IMR-90 (cell line): ENCODE measurements around the gene HNRNPLL. TPM values are rescaled to one million over a fixed set of nuclear protein-coding genes. Genes with fewer than 3 reads are reported as not detected.
A peak's percentile ranks its signal among the peaks of the same experiment; 100 is the strongest.

Experiments used
- ATAC-seq: fragments of 200-7000 bp; cut with Tn5 transposase; 2 replicates; pipeline ENCODE4 v1.9.1; 2020; ENCODE audit warnings: low read depth, mild to moderate bottlenecking, moderate library complexity
- BruUV-seq: library from RNA; stranded (reverse); fragments of 400-500 nt; replicated peaks from 2 replicates; lab custom pipeline; 2021; lab: Mats Ljungman, UMichigan
- CTCF ChIA-PET: fragments of 300-600 bp; formaldehyde crosslinking; extraction: SDS; loops from one replicate; lab custom pipeline; 2021; ENCODE audit warnings: antibody characterized with exemption; lab: Yijun Ruan, JAX
- POLR2A ChIA-PET: fragments of 300-600 bp; sonication (Branson Sonifier 250); formaldehyde crosslinking; loops from one replicate; lab custom pipeline; 2022; ENCODE audit warnings: antibody characterized with exemption; ENCODE audit not compliant: unreplicated experiment; lab: Charles Lee
- DNase-seq: peaks from one replicate; pipeline ENCODE4 v3.0.0; 2013
- H2AFZ ChIP-seq: replicated peaks from 2 replicates; pipeline ENCODE3; 2013; ENCODE audit warnings: low read length, mild to moderate bottlenecking; ENCODE audit not compliant: poor library complexity
- H2AK5ac ChIP-seq: 2 replicates; pipeline ENCODE4 v1.6.1; 2013; ENCODE audit warnings: low read depth, low read length, inconsistent platforms
- H2AK9ac ChIP-seq: replicated peaks from 2 replicates; pipeline ENCODE3; 2013; ENCODE audit warnings: mild to moderate bottlenecking, low read depth, low read length, moderate library complexity; ENCODE audit not compliant: poor library complexity
- H2BK120ac ChIP-seq: 2 replicates; pipeline ENCODE4 v1.6.1; 2013; ENCODE audit warnings: low read depth, low read length, inconsistent platforms
- H2BK15ac ChIP-seq: 3 replicates; pipeline ENCODE4 v1.6.1; 2013; ENCODE audit warnings: low read depth, low read length, inconsistent platforms
- H2BK20ac ChIP-seq: 2 replicates; pipeline ENCODE4 v1.6.1; 2013; ENCODE audit warnings: low read depth, mild to moderate bottlenecking, inconsistent platforms, low read length, moderate library complexity
- H2BK5ac ChIP-seq: 2 replicates; pipeline ENCODE4 v1.6.1; 2013; ENCODE audit warnings: mild to moderate bottlenecking, low read depth, low read length, inconsistent platforms; ENCODE audit not compliant: poor library complexity, severe bottlenecking
- H3K14ac ChIP-seq: replicated peaks from 2 replicates; pipeline ENCODE4 v1.6.1; 2013; ENCODE audit warnings: low read depth, low read length, inconsistent platforms
- H3K18ac ChIP-seq: 2 replicates; pipeline ENCODE4 v1.6.1; 2013; ENCODE audit warnings: low read depth, low read length, control low read depth
- H3K23ac ChIP-seq: 2 replicates; pipeline ENCODE4 v1.6.1; 2013; ENCODE audit warnings: low read depth, low read length, inconsistent platforms
- H3K27ac ChIP-seq: 2 replicates; pipeline ENCODE4 v1.5.1; 2013; ENCODE audit warnings: mild to moderate bottlenecking, control low read depth, low read length; ENCODE audit not compliant: insufficient read depth
- H3K27me3 ChIP-seq: 2 replicates; pipeline ENCODE4 v1.6.1; 2013; ENCODE audit warnings: low read length; ENCODE audit not compliant: control insufficient read depth, insufficient read depth
- H3K36me3 ChIP-seq: 2 replicates; pipeline ENCODE4 v1.6.1; 2013; ENCODE audit warnings: low read length, mixed read lengths; ENCODE audit not compliant: control insufficient read depth, insufficient read depth
- H3K4ac ChIP-seq: 2 replicates; pipeline ENCODE4 v1.6.1; 2013; ENCODE audit warnings: low read depth, low read length, inconsistent platforms
- H3K4me1 ChIP-seq: 2 replicates; pipeline ENCODE4 v1.6.1; 2013; ENCODE audit warnings: low read length, mixed read lengths; ENCODE audit not compliant: control insufficient read depth, insufficient read depth
- H3K4me2 ChIP-seq: 2 replicates; pipeline ENCODE4 v1.6.1; 2013; ENCODE audit warnings: low read depth, mild to moderate bottlenecking, control low read depth, low read length, moderate library complexity
- H3K4me3 ChIP-seq: 2 replicates; pipeline ENCODE4 v1.5.1; 2013; ENCODE audit warnings: low read depth, mild to moderate bottlenecking, control low read depth, low read length, moderate library complexity; ENCODE audit not compliant: insufficient read depth
- H3K56ac ChIP-seq: 2 replicates; pipeline ENCODE4 v1.6.1; 2013; ENCODE audit warnings: low read length, inconsistent platforms; ENCODE audit not compliant: insufficient read depth; ENCODE audit errors: extremely low read depth
- H3K79me1 ChIP-seq, 2 experiments: 2 replicates each; pipeline ENCODE4 v1.6.1; 2013; ENCODE audit warnings: low read length in 2 of 2, inconsistent platforms in 1 of 2, low read depth in 1 of 2
- H3K9ac ChIP-seq: 2 replicates; pipeline ENCODE4 v1.6.1; 2013; ENCODE audit warnings: low read depth, low read length, control low read depth
- H3K9me1 ChIP-seq: 2 replicates; pipeline ENCODE4 v1.6.1; 2013; ENCODE audit warnings: low read length, inconsistent platforms; ENCODE audit not compliant: insufficient read depth
- H3K9me3 ChIP-seq: 2 replicates; pipeline ENCODE4 v1.6.1; 2013; ENCODE audit warnings: low read length; ENCODE audit not compliant: control insufficient read depth, insufficient read depth
- H4K20me1 ChIP-seq: 2 replicates; pipeline ENCODE4 v1.6.1; 2013; ENCODE audit warnings: low read length, inconsistent platforms; ENCODE audit not compliant: insufficient read depth
- H4K5ac ChIP-seq: 2 replicates; pipeline ENCODE4 v1.6.1; 2013; ENCODE audit warnings: mild to moderate bottlenecking, low read depth, low read length, control low read depth
- H4K8ac ChIP-seq, 2 experiments: 2 replicates each; pipeline ENCODE4 v1.6.1; 2013; ENCODE audit warnings: low read depth in 2 of 2, low read length in 2 of 2, control low read depth in 1 of 2, inconsistent platforms in 1 of 2
- H4K91ac ChIP-seq: 2 replicates; pipeline ENCODE4 v1.6.1; 2013; ENCODE audit warnings: low read depth, low read length, inconsistent platforms; ENCODE audit not compliant: insufficient read depth
- BHLHE40 ChIP-seq: fragments of 150-350 bp; IDR thresholded peaks from 2 replicates; pipeline ENCODE4 v1.6.1; 2016; ENCODE audit warnings: mild to moderate bottlenecking, low read depth, low read length
- CEBPB ChIP-seq: IDR thresholded peaks from 2 replicates; pipeline ENCODE4 v1.6.1; 2012; ENCODE audit warnings: low read depth, low read length, improper control_type of control experiment
- MXI1 ChIP-seq: IDR thresholded peaks from 2 replicates; pipeline ENCODE4 v1.6.1; 2012; ENCODE audit warnings: low read depth, mild to moderate bottlenecking, low read length, moderate library complexity, borderline replicate concordance
- RAD21 ChIP-seq: IDR thresholded peaks from 2 replicates; pipeline ENCODE4 v1.6.1; 2012; ENCODE audit warnings: low read length, improper control_type of control experiment
- RCOR1 ChIP-seq: IDR thresholded peaks from 2 replicates; pipeline ENCODE4 v1.6.1; 2012; ENCODE audit warnings: mild to moderate bottlenecking, low read length, improper control_type of control experiment; ENCODE audit not compliant: insufficient replicate concordance
- WGBS, 2 experiments: methylation state at CpG; one replicate each; pipeline versions ENCODE4 v1.1.5 to v1.1.7; 2013; ENCODE audit warnings: missing lambda C conversion rate in 2 of 2; ENCODE audit not compliant: insufficient read length in 1 of 2; ENCODE audit errors: extremely low coverage in 2 of 2; 5-methylcytosine and 5-hydroxymethylcytosine counted together
- dilution Hi-C: fragments of 300-500 bp; cut with HindIII; formaldehyde crosslinking; loops from one replicate; pipeline ENCODE4 v1.14.3; 2018; ENCODE audit warnings: low sequenced_read_pairs; ENCODE audit not compliant: unreplicated experiment
- in situ Hi-C: fragments of 300-500 bp; cut with MboI; formaldehyde crosslinking; loops from 3 replicates; pipeline ENCODE4 v1.14.3; 2019; ENCODE audit warnings: low sequenced_read_pairs, inconsistent platforms, mixed read lengths
- intact Hi-C: fragments of 100-400 bp; cut with micrococcal nuclease; formaldehyde crosslinking; loops from 2 replicates; pipeline ENCODE4 v1.10.0; 2022
- polyA plus RNA-seq, 3 experiments: library from polyadenylated mRNA; depleted of rRNA; stranded (reverse); fragments of >200 nt; gene quantifications; 2 replicates each; pipeline ENCODE4 v1.2.3, GENCODE V29; 2012; ENCODE audit warnings: low replicate concordance in 1 of 3
- total RNA-seq: library from RNA; depleted of rRNA; stranded (reverse); fragments of >200 nt; gene quantifications from 2 replicates; pipeline ENCODE4 v1.2.3, GENCODE V29; 2012

The HNRNPLL gene
- total and polyA plus RNA-seq, 2 of the 4 experiments (the other 2 are of a cell fraction), result 23.7 to 53.1 TPM

DNA sequence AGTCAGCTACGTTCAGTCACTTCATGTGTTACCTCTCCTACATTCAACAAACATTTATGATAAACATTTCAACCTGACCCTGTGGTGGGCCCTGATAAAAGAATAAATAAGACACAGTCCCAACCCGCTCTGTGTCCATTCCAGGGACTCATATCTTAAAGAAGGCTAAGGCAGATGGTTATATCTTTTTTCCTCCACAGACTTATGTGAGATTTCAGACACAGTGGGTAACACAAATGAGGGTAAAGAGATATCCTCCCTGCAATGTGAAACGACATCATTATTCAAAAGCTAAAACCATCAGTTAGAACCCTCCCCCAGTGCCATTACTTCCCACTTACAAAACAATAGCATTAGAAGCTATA lies 11.1 kb upstream of the HNRNPLL start:
- intact Hi-C loops, result no loop called here
- Histone ChIP-seq H3K4me1 (no peaks in the 10 kb centered on the region; the same call in 1 of the 2 replicates), H3K23ac (no peak overlapping the region), H2AK9ac (no peak overlapping the region), H2BK120ac (no peak overlapping the region), H3K18ac (no peak overlapping the region), H2AFZ (no peak overlapping the region), H4K20me1 (no peaks in the 10 kb centered on the region), H4K5ac (no peak overlapping the region), H3K9ac (no peak overlapping the region), H3K4ac (no peak overlapping the region), H4K8ac (no peak overlapping the region; a peak in 1 of 4 replicates), H3K9me1 (no peaks in the 10 kb centered on the region), H3K79me1 (no peaks in the 10 kb centered on the region), H2BK20ac (no peak overlapping the region), H3K27me3 (peaks cover 5% of the 10 kb centered on the region), H3K27ac (no peak overlapping the region), H2BK5ac (no peak overlapping the region), H3K4me3 (no peak overlapping the region), H2AK5ac (peak overlapping the region; percentile 44; the same call in 1 of the 2 replicates), H2BK15ac (no peak overlapping the region), H4K91ac (no peak overlapping the region), H3K4me2 (no peak overlapping the region), H3K56ac (no peak overlapping the region), H3K14ac (no peak overlapping the region), H3K36me3 (no peaks in the 10 kb centered on the region), H3K9me3 (no peaks in the 10 kb centered on the region)
- no peak for TF ChIP-seq CEBPB
- TF ChIP-seq BHLHE40, result no peak
- no peak for TF ChIP-seq RCOR1
- TF ChIP-seq RAD21, result no peak
- no peak for TF ChIP-seq MXI1
- BruUV-seq, result no TSS peak
- ChIA-PET POLR2A (no interaction called here), CTCF (interaction anchor here (1.5 kb wide), 1 partner anchor 10 kb away, joined by 5 read pairs; no protein-coding TSS in a partner anchor)
- WGBS, 2 experiments, result 100% methylated on average over 1 of the region's 3 CpGs; no CpG with 5 or more reads in 1 of the 2 experiments
- no peak for ATAC-seq
- in situ Hi-C loops, result no loop called here
- dilution Hi-C loops, result no loop called here
- no peak for DNase-seq
